HG02885 (cell line): Measurements from ENCODE around the gene SMIM33.
A peak's percentile ranks its signal among the peaks of the same experiment; 100 is the strongest.

Experiments used
- ATAC-seq: cut with Tn5 transposase; IDR thresholded peaks from one replicate; pipeline ENCODE4 v1.9.1; 2021; ENCODE audit warnings: mild to moderate bottlenecking; ENCODE audit not compliant: unreplicated experiment, poor library complexity

The SMIM33 gene

GRCh38 chr5:139517683-139518564 is 47.1 kb downstream of the SMIM33 start:
- ATAC-seq = peak; percentile 91
